Keratinocyte (primary cell): ENCODE results near the gene POU6F2. TPM values are rescaled to one million over a fixed set of nuclear protein-coding genes. Genes with fewer than 3 reads are reported as not detected.

ENCODE experiments used
- DNase-seq: peaks from one replicate; pipeline ENCODE4 v3.0.0-alpha.2; 2011; ENCODE audit warnings: low read depth, missing footprints, low spot score
- FAIRE-seq: peaks from 2 replicates; lab custom pipeline; 2011; peaks lifted over from hg19 to GRCh38; lab: Jason Lieb, UNC
- H2AFZ ChIP-seq: 2 replicates; pipeline ENCODE4 v1.6.0; 2012; ENCODE audit warnings: low read length, control low read depth, inconsistent platforms; ENCODE audit not compliant: control insufficient read depth
- H3K27ac ChIP-seq: 2 replicates; pipeline ENCODE4 v1.5.1; 2011; ENCODE audit warnings: low read length; ENCODE audit not compliant: control insufficient read depth, insufficient read depth
- H3K27me3 ChIP-seq: 3 replicates; pipeline ENCODE4 v1.6.0; 2011; ENCODE audit warnings: low read length; ENCODE audit not compliant: control insufficient read depth, insufficient read depth; ENCODE audit errors: extremely low read depth
- H3K36me3 ChIP-seq, 2 experiments: 2 replicates in 1 of 2; 3 replicates in 1 of 2; pipeline ENCODE4 v1.5.1; 2011; ENCODE audit warnings: low read length in 2 of 2, mild to moderate bottlenecking in 1 of 2; ENCODE audit not compliant: control insufficient read depth in 2 of 2, insufficient read depth in 2 of 2; ENCODE audit errors: extremely low read depth in 1 of 2
- H3K4me1 ChIP-seq: 3 replicates; pipeline ENCODE4 v1.5.1; 2011; ENCODE audit warnings: low read length; ENCODE audit not compliant: control insufficient read depth, insufficient read depth; ENCODE audit errors: extremely low read depth
- H3K4me2 ChIP-seq: 3 replicates; pipeline ENCODE4 v1.6.0; 2011; ENCODE audit warnings: low read depth, low read length; ENCODE audit not compliant: control insufficient read depth, insufficient read depth; ENCODE audit errors: extremely low read depth
- H3K4me3 ChIP-seq, 3 experiments: fragments of 200-600 bp in 1 of 3; sonication (generic) in 1 of 3; 2 replicates in 2 of 3; 3 replicates in 1 of 3; pipeline ENCODE4 v1.5.1; 2011 to 2016; ENCODE audit warnings: low read length in 3 of 3, mild to moderate bottlenecking in 3 of 3, control low read depth in 2 of 3, inconsistent platforms in 1 of 3, low read depth in 1 of 3, mixed read lengths in 1 of 3, mixed run types in 1 of 3, moderate library complexity in 1 of 3; ENCODE audit not compliant: control insufficient read depth in 2 of 3, insufficient read depth in 2 of 3; ENCODE audit errors: extremely low read depth in 1 of 3
- H3K79me2 ChIP-seq: 2 replicates; pipeline ENCODE4 v1.6.0; 2012; ENCODE audit warnings: low read length; ENCODE audit not compliant: control insufficient read depth, insufficient read depth
- H3K9ac ChIP-seq: 3 replicates; pipeline ENCODE4 v1.6.0; 2011; ENCODE audit warnings: low read length; ENCODE audit not compliant: control insufficient read depth, insufficient read depth; ENCODE audit errors: extremely low read depth
- H3K9me1 ChIP-seq: 3 replicates; pipeline ENCODE4 v1.6.0; 2011; ENCODE audit warnings: low read length; ENCODE audit not compliant: control insufficient read depth, insufficient read depth; ENCODE audit errors: extremely low read depth
- H3K9me3 ChIP-seq: 2 replicates; pipeline ENCODE4 v1.5.1; 2012; ENCODE audit warnings: low read depth, low read length; ENCODE audit not compliant: control insufficient read depth
- H4K20me1 ChIP-seq: 3 replicates; pipeline ENCODE4 v1.6.0; 2011; ENCODE audit warnings: low read length; ENCODE audit not compliant: control insufficient read depth, insufficient read depth; ENCODE audit errors: extremely low read depth
- CTCF ChIP-seq, 3 experiments: IDR thresholded peaks in 1 of 3; conservative IDR thresholded peaks in 1 of 3; optimal IDR thresholded peaks in 1 of 3; 2 replicates in 2 of 3; 3 replicates in 1 of 3; pipeline versions ENCODE3 to v1.5.1; 2011; ENCODE audit warnings: low read length in 3 of 3, mild to moderate bottlenecking in 3 of 3, moderate library complexity in 2 of 3, control low read depth in 1 of 3, inconsistent platforms in 1 of 3; ENCODE audit not compliant: insufficient read depth in 2 of 3; ENCODE audit errors: extremely low read depth in 1 of 3
- EZH2 ChIP-seq: IDR thresholded peaks from one replicate; pipeline ENCODE4 v1.6.1; 2012; ENCODE audit warnings: inconsistent platforms, mild to moderate bottlenecking, low read length, moderate library complexity
- dilution Hi-C: fragments of 300-500 bp; cut with MboI; formaldehyde crosslinking; loops from one replicate; pipeline ENCODE4 v1.7.0; 2020; ENCODE audit warnings: low sequenced_read_pairs; ENCODE audit not compliant: extremely low pct_ligation_motif_present
- polyA plus RNA-seq, 5 experiments: library from polyadenylated mRNA; depleted of rRNA in 3 of 5; stranded (reverse) in 3 of 5; stranded (forward) in 1 of 5; unstranded in 1 of 5; fragments of >200 nt; gene quantifications; 1 replicate in 1 of 5; 2 replicates in 3 of 5; 3 replicates in 1 of 5; pipeline versions ENCODE4 v1.2.1 to v1.2.3, GENCODE V29; 2011 to 2012; ENCODE audit warnings: missing spikeins in 2 of 5, low read depth in 1 of 5, low replicate concordance in 1 of 5

Gene POU6F2
- polyA plus RNA-seq, 1 donor (not counting 4 experiments of a cell fraction or from before 2014, with no cell fraction given): not detected

GRCh38 chr7:39338716-39339115, 361.0 kb downstream of the POU6F2 start:
- no peaks in the 10 kb centered on the region for H3K36me3 ChIP-seq
- TF ChIP-seq CTCF (optimal IDR thresholded peaks at IDR 0.05 in 1 of 3, IDR thresholded peaks at IDR 0.05 in 1 of 3, conservative IDR thresholded peaks at IDR 0.05 in 1 of 3; ENCODE audit: extremely low read depth in 1 of 3, insufficient read depth in 2 of 3, low read length in 3 of 3) (no peak), EZH2 (no peak)
- no peak overlapping the region for H2AFZ ChIP-seq
- FAIRE-seq (no peak), DNase-seq (no peak)
- H3K9me3 ChIP-seq: no peaks in the 10 kb centered on the region
- no peak overlapping the region for H3K4me3 ChIP-seq
- H3K27me3 ChIP-seq: no peaks in the 10 kb centered on the region
- H4K20me1 ChIP-seq: no peaks in the 10 kb centered on the region
- H3K4me1 ChIP-seq: no peaks in the 10 kb centered on the region
- no peak overlapping the region for H3K27ac ChIP-seq
- no peaks in the 10 kb centered on the region for H3K9me1 ChIP-seq
- H3K4me2 ChIP-seq: no peak overlapping the region
- dilution Hi-C loops: no loop called here
- no peak overlapping the region for H3K9ac ChIP-seq
- H3K79me2 ChIP-seq: no peaks in the 10 kb centered on the region

- FAIRE-seq: no peak
- Histone ChIP-seq H3K27me3 (peaks cover 2% of the 10 kb centered on the region), H3K9me1 (no peaks in the 10 kb centered on the region), H3K4me3 (no peak overlapping the region), H3K36me3 (no peaks in the 10 kb centered on the region), H3K9me3 (no peaks in the 10 kb centered on the region), H3K4me2 (no peak overlapping the region), H4K20me1 (no peaks in the 10 kb centered on the region), H2AFZ (no peak overlapping the region), H3K27ac (no peak overlapping the region), H3K4me1 (no peaks in the 10 kb centered on the region), H3K79me2 (no peaks in the 10 kb centered on the region), H3K9ac (no peak overlapping the region)
- no peak for TF ChIP-seq CTCF (optimal IDR thresholded peaks at IDR 0.05 in 1 of 3, IDR thresholded peaks at IDR 0.05 in 1 of 3, conservative IDR thresholded peaks at IDR 0.05 in 1 of 3; ENCODE audit: extremely low read depth in 1 of 3, insufficient read depth in 2 of 3, low read length in 3 of 3)
- TF ChIP-seq EZH2: no peak
- dilution Hi-C loops: no loop called here
- DNase-seq: no peak
Measured at GRCh38 chr7:39339591-39339990, 361.9 kb downstream of the POU6F2 start.
